Retinal pigment epithelial cell (primary cell): ENCODE measurements around the gene IGFBP4.

Experiments used
- DNase-seq: peaks from one replicate; pipeline ENCODE4 v3.0.0-alpha.2; 2010; ENCODE audit warnings: low read depth
- H3K4me3 ChIP-seq: 2 replicates; pipeline ENCODE4 v1.5.1; 2011; ENCODE audit warnings: mild to moderate bottlenecking, low read length, control low read depth, moderate library complexity
- CTCF ChIP-seq: conservative IDR thresholded peaks from 2 replicates; pipeline ENCODE4 v1.5.1; 2011; ENCODE audit warnings: low read depth, low read length, control low read depth, inconsistent platforms

Gene IGFBP4

GRCh38 chr17:40443988-40444899, 994 bp downstream of the IGFBP4 start:
- no peak for TF ChIP-seq CTCF
- no peak for DNase-seq
- peak overlapping the region; percentile 30 for H3K4me3 ChIP-seq

- H3K4me3 ChIP-seq = no peak overlapping the region
- DNase-seq = no peak
- TF ChIP-seq CTCF = no peak
Observed at GRCh38 chr17:40445751-40446468, 2.7 kb downstream of the IGFBP4 start.

- TF ChIP-seq CTCF = no peak
- no peak overlapping the region for H3K4me3 ChIP-seq
- no peak for DNase-seq
Observed at GRCh38 chr17:40447148-40447644, 3.9 kb downstream of the IGFBP4 start.

- no peak overlapping the region for H3K4me3 ChIP-seq
- DNase-seq = no peak
- no peak for TF ChIP-seq CTCF
Observed at GRCh38 chr17:40447806-40448205, 4.6 kb downstream of the IGFBP4 start.

- H3K4me3 ChIP-seq = no peak overlapping the region
- no peak for TF ChIP-seq CTCF
- no peak for DNase-seq
Observed at GRCh38 chr17:40448213-40448638, 5.0 kb downstream of the IGFBP4 start.

GRCh38 chr17:40448639-40449261, 5.5 kb downstream of the IGFBP4 start:
- no peak for DNase-seq
- no peak for TF ChIP-seq CTCF
- H3K4me3 ChIP-seq = no peak overlapping the region
